Fibroblast of lung (primary cell): Measurements from ENCODE around the gene FCGR3B.
"Not testable (repeated sequence)": the region's sequence is repeated elsewhere in the genome, so short reads cannot be mapped to it uniquely, and the experiment has no call there.

Experiments used
- CTCF ChIP-seq, 2 donors: IDR thresholded peaks in 1 of 2; conservative IDR thresholded peaks in 1 of 2; 1 replicate in 1 of 2; 2 replicates in 1 of 2; pipeline ENCODE4 v1.5.1; 2011 to 2012; ENCODE audit warnings: low read length in 2 of 2, control low read depth in 1 of 2, inconsistent platforms in 1 of 2, low read depth in 1 of 2, mild to moderate bottlenecking in 1 of 2
- EZH2 ChIP-seq: IDR thresholded peaks from 2 replicates; pipeline ENCODE4 v1.5.1; 2012; ENCODE audit warnings: low read length, control low read depth, mild to moderate bottlenecking; ENCODE audit errors: missing control alignments

GRCh38 chr1:161658524-161658923 lies 27.5 kb upstream of the FCGR3B start:
- TF ChIP-seq CTCF (conservative IDR thresholded peaks at IDR 0.05 in 1 of 2, IDR thresholded peaks at IDR 0.05 in 1 of 2; ENCODE audit: low read depth in 1 of 2, low read length in 2 of 2); EZH2: not testable (repeated sequence)
